Parathyroid adenoma (tissue), 2 donors: Measurements from ENCODE around the gene FAM200A.
"Not testable (repeated sequence)": the region's sequence is repeated elsewhere in the genome, so short reads cannot be mapped to it uniquely, and the experiment has no call there.

ENCODE experiments used
- H2AFZ ChIP-seq: fragments of 300-600 bp; sonication (generic); one replicate; pipeline ENCODE4 v1.7.0; 2017; ENCODE audit warnings: antibody characterized with exemption, mild to moderate bottlenecking
- H3K27ac ChIP-seq: fragments of 300-600 bp; sonication (generic); one replicate; pipeline ENCODE4 v1.7.0; 2017
- H3K27me3 ChIP-seq: fragments of 300-600 bp; sonication (generic); one replicate; pipeline ENCODE4 v1.7.0; 2017; ENCODE audit warnings: low read length; ENCODE audit not compliant: control insufficient read depth, insufficient read depth
- H3K36me3 ChIP-seq: fragments of 300-600 bp; sonication (generic); one replicate; pipeline ENCODE4 v1.7.0; 2017; ENCODE audit warnings: low read length; ENCODE audit not compliant: control insufficient read depth, insufficient read depth
- H3K4me1 ChIP-seq: fragments of 300-600 bp; sonication (generic); one replicate; pipeline ENCODE4 v1.7.0; 2017; ENCODE audit warnings: control low read depth
- H3K4me2 ChIP-seq: fragments of 300-600 bp; sonication (generic); one replicate; pipeline ENCODE4 v1.7.0; 2017; ENCODE audit warnings: low read length
- H3K4me3 ChIP-seq: fragments of 300-600 bp; sonication (generic); one replicate; pipeline ENCODE4 v1.7.0; 2017; ENCODE audit warnings: low read depth, low read length
- H3K79me2 ChIP-seq: fragments of 300-600 bp; sonication (generic); one replicate; pipeline ENCODE4 v1.7.0; 2017; ENCODE audit warnings: control low read depth
- H3K9ac ChIP-seq: fragments of 300-600 bp; sonication (generic); one replicate; pipeline ENCODE4 v1.7.0; 2017; ENCODE audit warnings: mild to moderate bottlenecking
- H3K9me3 ChIP-seq: fragments of 300-600 bp; sonication (generic); one replicate; pipeline ENCODE4 v1.7.0; 2017; ENCODE audit warnings: low read length; ENCODE audit not compliant: control insufficient read depth
- TF ChIP-seq, protein P1 (sequence below): fragments of 300-600 bp; sonication (generic); IDR thresholded peaks from one replicate; pipeline ENCODE4 v1.7.0; 2017; ENCODE audit warnings: antibody characterized with exemption, mild to moderate bottlenecking
- donor health status: primary hyperparathyroidism.

The FAM200A gene

DNA sequence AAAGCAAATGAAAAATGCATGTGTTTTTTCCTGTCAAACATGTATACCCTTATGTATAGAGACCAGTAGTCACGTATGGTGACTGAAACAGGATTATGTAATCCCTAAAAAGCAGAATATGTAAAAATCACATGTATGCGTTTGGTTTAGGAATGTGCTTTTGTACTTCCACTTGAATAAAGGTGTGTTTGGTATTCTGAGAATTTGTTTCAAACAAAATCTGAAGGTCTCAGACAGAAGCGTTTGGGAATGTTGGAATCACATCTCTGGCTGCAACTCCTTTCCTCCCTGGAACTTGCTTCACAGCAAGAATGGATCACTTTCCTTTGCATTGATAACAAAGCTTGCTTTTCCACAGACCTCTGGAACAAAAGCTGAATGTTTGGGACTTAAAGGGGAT, 24.3 kb upstream of the FAM200A start:
- Histone ChIP-seq H3K79me2 (peaks cover 7% of the 10 kb centered on the region), H3K9ac (no peak overlapping the region), H3K4me2 (no peak overlapping the region)

DNA sequence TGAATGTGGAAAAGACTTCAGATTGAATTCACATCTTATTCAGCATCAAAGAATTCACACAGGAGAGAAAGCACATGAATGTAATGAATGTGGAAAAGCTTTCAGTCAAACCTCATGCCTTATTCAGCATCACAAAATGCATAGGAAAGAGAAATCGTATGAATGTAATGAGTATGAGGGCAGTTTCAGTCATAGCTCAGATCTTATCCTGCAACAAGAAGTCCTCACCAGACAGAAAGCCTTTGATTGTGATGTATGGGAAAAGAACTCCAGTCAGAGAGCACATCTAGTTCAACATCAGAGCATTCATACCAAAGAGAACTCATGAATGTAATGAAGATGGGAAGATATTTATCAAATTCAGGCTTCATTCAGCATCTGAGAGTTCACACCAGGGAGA, 21.3 kb upstream of the FAM200A start:
- Histone ChIP-seq H3K4me2 (no peak overlapping the region), H2AFZ (no peak overlapping the region), H3K27me3 (no peaks in the 10 kb centered on the region), H3K4me1 (no peaks in the 10 kb centered on the region), H3K9ac (no peak overlapping the region), H3K4me3 (no peak overlapping the region), H3K79me2 (peaks cover 14% of the 10 kb centered on the region), H3K27ac (no peak overlapping the region), H3K9me3 (no peaks in the 10 kb centered on the region), H3K36me3 (no peaks in the 10 kb centered on the region)
- TF ChIP-seq, protein P1, sequence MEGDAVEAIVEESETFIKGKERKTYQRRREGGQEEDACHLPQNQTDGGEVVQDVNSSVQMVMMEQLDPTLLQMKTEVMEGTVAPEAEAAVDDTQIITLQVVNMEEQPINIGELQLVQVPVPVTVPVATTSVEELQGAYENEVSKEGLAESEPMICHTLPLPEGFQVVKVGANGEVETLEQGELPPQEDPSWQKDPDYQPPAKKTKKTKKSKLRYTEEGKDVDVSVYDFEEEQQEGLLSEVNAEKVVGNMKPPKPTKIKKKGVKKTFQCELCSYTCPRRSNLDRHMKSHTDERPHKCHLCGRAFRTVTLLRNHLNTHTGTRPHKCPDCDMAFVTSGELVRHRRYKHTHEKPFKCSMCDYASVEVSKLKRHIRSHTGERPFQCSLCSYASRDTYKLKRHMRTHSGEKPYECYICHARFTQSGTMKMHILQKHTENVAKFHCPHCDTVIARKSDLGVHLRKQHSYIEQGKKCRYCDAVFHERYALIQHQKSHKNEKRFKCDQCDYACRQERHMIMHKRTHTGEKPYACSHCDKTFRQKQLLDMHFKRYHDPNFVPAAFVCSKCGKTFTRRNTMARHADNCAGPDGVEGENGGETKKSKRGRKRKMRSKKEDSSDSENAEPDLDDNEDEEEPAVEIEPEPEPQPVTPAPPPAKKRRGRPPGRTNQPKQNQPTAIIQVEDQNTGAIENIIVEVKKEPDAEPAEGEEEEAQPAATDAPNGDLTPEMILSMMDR: no peak

More for the DNA sequence above, 24.3 kb upstream of the FAM200A start:
- no peaks in the 10 kb centered on the region for H3K36me3 ChIP-seq
- no peak overlapping the region for H2AFZ ChIP-seq
- no peaks in the 10 kb centered on the region for H3K9me3 ChIP-seq
- no peak overlapping the region for H3K4me3 ChIP-seq
- TF ChIP-seq, protein P1: no peak
- no peaks in the 10 kb centered on the region for H3K27me3 ChIP-seq
- H3K4me1 ChIP-seq: peaks cover 2% of the 10 kb centered on the region
- H3K27ac ChIP-seq: no peak overlapping the region

DNA sequence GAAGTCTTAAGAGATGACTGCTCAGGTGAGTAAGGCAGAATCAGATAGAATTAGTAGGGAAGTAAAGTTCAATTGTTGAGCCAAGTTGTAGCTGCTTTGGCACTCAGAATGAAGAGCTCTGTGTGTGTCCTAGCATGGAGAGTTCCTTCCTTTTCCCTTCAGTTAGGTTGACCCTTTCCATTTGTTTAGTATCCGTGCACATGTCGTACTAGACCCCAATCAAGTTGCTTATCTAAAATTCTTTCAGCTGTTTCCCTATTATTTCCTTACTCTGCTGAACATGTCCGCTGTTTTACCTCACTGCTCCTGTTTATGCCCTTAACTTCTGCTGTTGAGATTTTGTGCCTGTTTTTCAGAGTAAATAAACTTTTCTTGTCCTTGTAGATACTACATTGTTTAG, 19.9 kb upstream of the FAM200A start:
- H2AFZ ChIP-seq: no peak overlapping the region
- H3K27me3 ChIP-seq: no peaks in the 10 kb centered on the region
- peaks cover 18% of the 10 kb centered on the region for H3K79me2 ChIP-seq
- H3K4me3 ChIP-seq: no peak overlapping the region
- H3K4me2 ChIP-seq: no peak overlapping the region
- H3K4me1 ChIP-seq: no peaks in the 10 kb centered on the region
- H3K27ac ChIP-seq: no peak overlapping the region
- TF ChIP-seq, protein P1: no peak
- no peak overlapping the region for H3K9ac ChIP-seq
- no peaks in the 10 kb centered on the region for H3K9me3 ChIP-seq
- H3K36me3 ChIP-seq: no peaks in the 10 kb centered on the region

DNA sequence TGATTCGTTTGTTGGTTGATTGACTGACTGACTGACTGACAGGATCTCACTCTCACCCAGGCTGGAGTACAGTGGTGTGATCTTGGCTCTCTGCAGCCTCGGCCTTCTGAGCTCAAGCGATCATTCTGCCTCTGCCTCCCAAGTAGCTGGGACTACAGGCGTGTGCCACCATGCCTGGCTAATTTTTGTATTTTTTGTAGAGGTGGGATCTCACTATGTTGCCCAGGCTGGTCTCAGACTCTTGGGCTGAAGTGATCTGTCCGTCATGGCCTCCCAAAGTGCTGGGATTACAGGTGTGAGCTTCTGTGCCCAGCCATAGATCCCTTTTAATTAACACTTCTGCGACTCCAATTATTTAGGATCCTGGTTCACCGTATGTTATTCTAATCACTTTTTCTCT, 16.9 kb upstream of the FAM200A start:
- peaks cover 23% of the 10 kb centered on the region for H3K79me2 ChIP-seq
- H3K4me1 ChIP-seq, H3K4me2 ChIP-seq, H3K4me3 ChIP-seq, H3K9ac ChIP-seq, H3K27me3 ChIP-seq, H2AFZ ChIP-seq, H3K9me3 ChIP-seq, H3K27ac ChIP-seq, H3K36me3 ChIP-seq: not testable (repeated sequence)

DNA sequence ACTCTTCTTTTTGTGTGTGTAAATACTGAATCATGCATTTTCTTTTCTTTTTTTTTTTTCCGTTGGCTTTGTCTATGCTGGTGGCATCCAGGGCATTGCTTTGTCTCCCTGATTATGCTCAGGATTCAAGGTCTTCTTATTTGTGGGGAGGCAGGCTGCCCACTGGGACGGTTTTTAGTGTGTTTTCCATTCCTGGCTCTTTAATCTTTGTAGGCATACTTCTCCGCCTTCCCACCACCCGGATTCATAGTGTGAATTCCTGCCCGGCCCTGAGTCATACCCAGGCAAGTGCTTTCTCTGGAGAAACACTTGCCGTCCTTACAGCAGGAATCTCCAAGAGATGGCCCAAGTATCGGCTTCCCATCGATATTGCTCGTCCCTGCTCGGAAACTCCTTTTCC, 11.7 kb upstream of the FAM200A start:
- TF ChIP-seq, protein P1: no peak
- no peak overlapping the region for H3K27ac ChIP-seq

More for the DNA sequence above, 11.7 kb upstream of the FAM200A start:
- Histone ChIP-seq H3K9me3 (no peaks in the 10 kb centered on the region), H3K36me3 (no peaks in the 10 kb centered on the region), H3K9ac (no peak overlapping the region), H3K27me3 (no peaks in the 10 kb centered on the region), H3K4me2 (no peak overlapping the region), H3K4me3 (no peak overlapping the region), H3K79me2 (peaks cover 44% of the 10 kb centered on the region), H2AFZ (no peak overlapping the region), H3K4me1 (peaks cover 4% of the 10 kb centered on the region)
